Tibial artery (tissue), 4 donors: ENCODE results near the gene ARHGAP15.

Source experiments
- DNase-seq, 2 donors: peaks; one replicate each; pipeline ENCODE4 v3.0.0-alpha.2; 2019
- H3K27ac ChIP-seq, 2 donors: fragments of 200-600 bp; sonication (generic) in 1 of 2; 1 replicate in 1 of 2; 2 replicates in 1 of 2; pipeline ENCODE4 v1.5.1; 2018 to 2019; ENCODE audit warnings: mild to moderate bottlenecking in 1 of 2
- H3K27me3 ChIP-seq, 2 donors: fragments of 200-600 bp; sonication (generic) in 1 of 2; one replicate each; pipeline versions ENCODE4 v1.5.1 to v1.6.0; 2016 to 2019
- H3K36me3 ChIP-seq, 3 donors: fragments of 200-600 bp; sonication (generic) in 2 of 3; one replicate each; pipeline ENCODE4 v1.5.1; 2016 to 2019; ENCODE audit warnings: mild to moderate bottlenecking in 2 of 3
- H3K4me1 ChIP-seq, 4 donors: fragments of 200-600 bp; sonication (generic) in 2 of 4; 1 replicate in 3 of 4; 2 replicates in 1 of 4; pipeline ENCODE4 v1.5.1; 2016 to 2019
- H3K4me3 ChIP-seq, 2 donors: fragments of 200-600 bp; sonication (generic) in 1 of 2; 1 replicate in 1 of 2; 2 replicates in 1 of 2; pipeline ENCODE4 v1.5.1; 2018 to 2019; ENCODE audit warnings: mild to moderate bottlenecking in 2 of 2
- H3K9me3 ChIP-seq, 3 donors: fragments of 200-600 bp; sonication (generic) in 1 of 3; one replicate each; pipeline ENCODE4 v1.5.1; 2016 to 2019
- CTCF ChIP-seq, 2 experiments: fragments of 200-600 bp in 1 of 2; fragments of 450-650 bp in 1 of 2; IDR thresholded peaks; one replicate each; pipeline ENCODE4 v1.5.1; 2017 to 2019; ENCODE audit warnings: antibody characterized with exemption in 2 of 2, mild to moderate bottlenecking in 1 of 2, moderate library complexity in 1 of 2
- intact Hi-C: fragments of 100-400 bp; cut with DNase I; formaldehyde crosslinking; loops from one replicate; pipeline ENCODE4 v1.15.0; 2023; ENCODE audit warnings: low total_unique reads

ARHGAP15 gene

GRCh38 chr2:143186876-143187275 is 57.7 kb downstream of the ARHGAP15 start:
- Histone ChIP-seq H3K27ac (no peak overlapping the region), H3K4me3 (no peak overlapping the region), H3K36me3 (no peaks in the 10 kb centered on the region), H3K9me3 (no peaks in the 10 kb centered on the region), H3K4me1 (peaks cover 0 to 3% (median 1%) of the 10 kb centered on the region in 4 donors), H3K27me3 (no peaks in the 10 kb centered on the region)
- no peak for DNase-seq
- no peak for TF ChIP-seq CTCF (IDR thresholded peaks at IDR 0.05)
- intact Hi-C loops, result no loop called here

- no peak overlapping the region for H3K27ac ChIP-seq
- intact Hi-C loops, result no loop called here
- peaks cover 0 to 16% (median 12%) of the 10 kb centered on the region in 4 donors for H3K4me1 ChIP-seq
- H3K27me3 ChIP-seq, result no peaks in the 10 kb centered on the region
- H3K9me3 ChIP-seq, result no peaks in the 10 kb centered on the region
- DNase-seq, result no peak
- no peak for TF ChIP-seq CTCF (IDR thresholded peaks at IDR 0.05)
- no peaks in the 10 kb centered on the region for H3K36me3 ChIP-seq
- H3K4me3 ChIP-seq, result no peak overlapping the region
These were observed 61.2 kb downstream of the ARHGAP15 start for GRCh38 chr2:143190431-143190830.

GRCh38 chr2:143192106-143192505 is 62.9 kb downstream of the ARHGAP15 start:
- peaks cover 0 to 16% (median 12%) of the 10 kb centered on the region in 4 donors for H3K4me1 ChIP-seq
- no peak for TF ChIP-seq CTCF (IDR thresholded peaks at IDR 0.05)
- H3K4me3 ChIP-seq, result no peak overlapping the region

GRCh38 chr2:143192716-143193115 is 63.5 kb downstream of the ARHGAP15 start:
- peak overlapping the region in 1 of 2 donors; percentile 31 for H3K27ac ChIP-seq
- no peak overlapping the region for H3K4me3 ChIP-seq
- H3K36me3 ChIP-seq, result no peaks in the 10 kb centered on the region
- intact Hi-C loops, result no loop called here
- DNase-seq, result no peak
- H3K9me3 ChIP-seq, result no peaks in the 10 kb centered on the region
- H3K27me3 ChIP-seq, result no peaks in the 10 kb centered on the region
- H3K4me1 ChIP-seq, result peaks cover 0 to 16% (median 12%) of the 10 kb centered on the region in 4 donors
- TF ChIP-seq CTCF (IDR thresholded peaks at IDR 0.05), result no peak

More at GRCh38 chr2:143192106-143192505, 62.9 kb downstream of the ARHGAP15 start:
- H3K36me3 ChIP-seq, result no peaks in the 10 kb centered on the region
- H3K27ac ChIP-seq, result peak overlapping the region; percentile 2 to 31
- DNase-seq, result no peak
- no peaks in the 10 kb centered on the region for H3K27me3 ChIP-seq
- H3K9me3 ChIP-seq, result no peaks in the 10 kb centered on the region
- intact Hi-C loops, result no loop called here

- H3K4me3 ChIP-seq, result no peak overlapping the region
- no peak for TF ChIP-seq CTCF (IDR thresholded peaks at IDR 0.05)
- no peaks in the 10 kb centered on the region for H3K36me3 ChIP-seq
- H3K9me3 ChIP-seq, result no peaks in the 10 kb centered on the region
- H3K27me3 ChIP-seq, result no peaks in the 10 kb centered on the region
- intact Hi-C loops, result no loop called here
- no peak for DNase-seq
- peaks cover 0 to 16% (median 12%) of the 10 kb centered on the region in 4 donors for H3K4me1 ChIP-seq
- no peak overlapping the region for H3K27ac ChIP-seq
These were observed 63.9 kb downstream of the ARHGAP15 start for GRCh38 chr2:143193121-143193520.

GRCh38 chr2:143195511-143195910 is 66.3 kb downstream of the ARHGAP15 start:
- intact Hi-C loops, result no loop called here
- Histone ChIP-seq H3K4me3 (no peak overlapping the region), H3K9me3 (no peaks in the 10 kb centered on the region), H3K36me3 (no peaks in the 10 kb centered on the region), H3K27me3 (no peaks in the 10 kb centered on the region), H3K27ac (no peak overlapping the region), H3K4me1 (peaks cover 0 to 16% (median 12%) of the 10 kb centered on the region in 4 donors)
- no peak for DNase-seq
- TF ChIP-seq CTCF (IDR thresholded peaks at IDR 0.05), result no peak
